Stomach (tissue), 4 donors: ENCODE results near the gene MTREX.

Experiments
- CTCF ChIP-seq, 7 experiments: fragments of 450-650 bp in 4 of 7; fragments of 200-600 bp in 3 of 7; sonication (generic) in 3 of 7; IDR thresholded peaks; one replicate each; pipeline ENCODE4 v1.5.1; 2016 to 2019; ENCODE audit warnings: antibody characterized with exemption in 7 of 7, control low read depth in 2 of 7, mild to moderate bottlenecking in 1 of 7
- EP300 ChIP-seq: sonication (generic); formaldehyde crosslinking; IDR thresholded peaks from one replicate; pipeline ENCODE4 v1.6.1; 2017; ENCODE audit warnings: antibody characterized with exemption
- POLR2A ChIP-seq, 4 donors: fragments of 450-650 bp; IDR thresholded peaks; one replicate each; pipeline ENCODE4 v1.6.1; 2016; ENCODE audit warnings: antibody characterized with exemption in 4 of 4, control low read depth in 2 of 4, mild to moderate bottlenecking in 1 of 4, moderate library complexity in 1 of 4
- POLR2AphosphoS5 ChIP-seq, 3 donors: sonication (generic); formaldehyde crosslinking; IDR thresholded peaks; one replicate each; pipeline ENCODE4 v1.6.1; 2016; ENCODE audit warnings: antibody characterized with exemption in 3 of 3

GRCh38 chr5:55407984-55408383 lies 100.2 kb downstream of the MTREX start:
- TF ChIP-seq POLR2AphosphoS5 (IDR thresholded peaks at IDR 0.05) (no peak), CTCF (IDR thresholded peaks at IDR 0.05) (no peak), EP300 (no peak), POLR2A (IDR thresholded peaks at IDR 0.05) (no peak)
